ENCODE results near the gene GPD1L.

Gene GPD1L

DNA sequence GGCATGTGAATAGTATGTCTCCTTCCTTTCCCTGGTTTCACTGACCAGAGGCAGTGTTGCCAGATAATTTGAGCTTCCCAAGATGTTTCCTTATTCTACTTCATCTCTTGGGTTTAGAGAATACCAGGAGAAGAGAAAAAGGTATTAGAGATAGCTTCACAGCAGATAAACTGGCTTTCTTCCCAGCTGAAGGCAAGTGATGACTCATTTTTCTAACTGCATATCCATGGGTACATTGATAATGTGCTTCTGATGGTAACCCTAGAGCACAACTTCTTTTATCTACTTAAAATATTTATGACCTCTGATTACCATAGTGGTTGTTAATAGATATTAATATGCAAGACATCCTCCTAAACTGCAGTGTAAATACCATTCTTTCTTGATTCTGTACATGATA, 97.4 kb downstream of the GPD1L start:
- H3K4me3 ChIP-seq (ENCODE audit: low read depth, low read length), result no peak overlapping the region
- TF ChIP-seq, protein P1, sequence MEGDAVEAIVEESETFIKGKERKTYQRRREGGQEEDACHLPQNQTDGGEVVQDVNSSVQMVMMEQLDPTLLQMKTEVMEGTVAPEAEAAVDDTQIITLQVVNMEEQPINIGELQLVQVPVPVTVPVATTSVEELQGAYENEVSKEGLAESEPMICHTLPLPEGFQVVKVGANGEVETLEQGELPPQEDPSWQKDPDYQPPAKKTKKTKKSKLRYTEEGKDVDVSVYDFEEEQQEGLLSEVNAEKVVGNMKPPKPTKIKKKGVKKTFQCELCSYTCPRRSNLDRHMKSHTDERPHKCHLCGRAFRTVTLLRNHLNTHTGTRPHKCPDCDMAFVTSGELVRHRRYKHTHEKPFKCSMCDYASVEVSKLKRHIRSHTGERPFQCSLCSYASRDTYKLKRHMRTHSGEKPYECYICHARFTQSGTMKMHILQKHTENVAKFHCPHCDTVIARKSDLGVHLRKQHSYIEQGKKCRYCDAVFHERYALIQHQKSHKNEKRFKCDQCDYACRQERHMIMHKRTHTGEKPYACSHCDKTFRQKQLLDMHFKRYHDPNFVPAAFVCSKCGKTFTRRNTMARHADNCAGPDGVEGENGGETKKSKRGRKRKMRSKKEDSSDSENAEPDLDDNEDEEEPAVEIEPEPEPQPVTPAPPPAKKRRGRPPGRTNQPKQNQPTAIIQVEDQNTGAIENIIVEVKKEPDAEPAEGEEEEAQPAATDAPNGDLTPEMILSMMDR (IDR thresholded peaks at IDR 0.05; ENCODE audit: low read depth, low read length), result no peak

DNA sequence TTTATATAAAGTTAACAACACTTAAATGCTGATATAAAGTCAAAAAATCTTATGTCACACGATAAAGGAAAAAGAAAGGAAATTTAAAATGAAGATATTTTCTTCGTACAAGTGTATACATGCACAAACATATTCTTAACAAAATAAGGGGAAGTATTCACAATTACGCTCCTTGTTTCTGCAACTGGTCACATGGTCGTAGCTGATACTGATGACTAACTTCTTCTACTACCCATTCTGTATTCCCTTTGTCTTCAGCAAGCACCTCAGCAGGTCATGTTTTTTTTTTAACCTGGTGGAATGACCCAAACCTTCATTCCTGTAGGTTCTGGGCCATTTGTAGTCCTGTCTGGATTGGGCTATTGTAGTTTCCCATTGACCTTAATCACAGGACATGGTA, 102.0 kb downstream of the GPD1L start:
- no peak overlapping the region for H3K4me3 ChIP-seq (ENCODE audit: low read depth, low read length)
- TF ChIP-seq, protein P1 (IDR thresholded peaks at IDR 0.05; ENCODE audit: low read depth, low read length), result no peak

DNA sequence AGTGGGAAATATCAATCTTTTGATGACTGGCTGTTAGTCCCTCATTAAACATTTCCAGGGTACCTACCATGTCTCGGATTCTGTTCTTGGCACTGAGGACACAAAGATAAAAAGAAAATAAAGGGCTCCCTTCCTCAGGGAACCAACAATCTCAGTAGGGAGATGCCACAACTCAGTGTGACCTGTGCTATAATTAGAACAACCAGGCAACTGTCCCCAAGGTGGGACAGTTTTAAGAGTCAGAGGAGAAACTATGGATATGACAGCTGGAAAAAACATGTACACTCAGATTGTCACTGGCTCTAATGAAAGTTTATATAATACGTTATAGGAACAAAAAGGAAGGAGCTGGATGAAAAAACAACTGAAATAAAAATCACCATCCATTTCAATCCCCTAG, 108.8 kb downstream of the GPD1L start:
- TF ChIP-seq, protein P1 (IDR thresholded peaks at IDR 0.05; ENCODE audit: low read depth, low read length), result no peak
- H3K4me3 ChIP-seq (ENCODE audit: low read depth, low read length), result no peak overlapping the region

DNA sequence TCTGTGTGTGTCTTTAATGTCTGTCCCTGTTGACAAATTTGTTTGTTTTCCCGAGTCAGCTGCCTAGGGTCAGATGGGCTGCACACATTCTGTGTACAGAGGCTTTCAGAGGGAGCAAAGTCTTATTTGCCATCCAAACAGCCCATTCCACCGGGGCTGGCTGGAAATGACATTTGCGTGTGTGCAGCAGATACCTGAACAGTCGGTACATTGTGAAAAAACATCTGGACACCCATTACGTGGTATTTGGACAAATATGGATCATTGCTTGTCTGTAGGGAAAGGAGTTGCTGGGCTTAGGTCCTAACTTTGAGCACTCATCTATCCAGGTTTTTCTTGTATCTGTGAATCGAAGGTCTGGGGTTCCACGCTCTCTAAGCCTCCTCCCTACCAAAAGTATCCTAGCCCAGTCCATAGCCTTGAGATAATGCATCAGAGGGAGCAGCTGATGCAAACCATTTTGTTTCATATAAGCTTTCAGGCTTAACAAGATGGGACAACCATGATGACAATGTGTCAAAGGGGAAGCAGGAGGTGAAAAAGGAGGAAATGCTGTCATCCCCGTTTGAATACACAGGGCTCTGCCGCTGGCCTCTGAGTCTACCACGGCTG, 109.9 kb downstream of the GPD1L start:
- TF ChIP-seq, protein P1 (IDR thresholded peaks at IDR 0.05; ENCODE audit: low read depth, low read length), result no peak

DNA sequence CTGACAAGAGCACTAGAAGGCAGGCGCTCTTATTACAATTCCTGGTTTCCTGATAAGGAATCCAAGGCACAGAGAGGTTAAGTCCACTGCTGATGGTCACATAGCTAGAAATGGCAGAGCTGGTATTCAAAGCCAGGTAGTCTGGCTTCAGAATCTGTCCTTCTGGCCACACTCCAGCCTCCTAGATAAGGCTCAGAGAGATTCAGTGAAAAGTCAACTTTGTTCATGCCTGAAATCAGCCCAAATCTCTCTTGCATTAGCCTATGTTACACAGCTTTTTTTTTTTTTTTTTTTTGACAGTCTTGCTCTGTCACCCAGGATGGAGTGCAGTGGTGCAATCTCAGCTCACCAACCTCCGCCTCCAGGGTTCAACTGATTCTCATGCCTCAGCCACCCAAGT, 110.9 kb downstream of the GPD1L start:
- no peak overlapping the region for H3K4me3 ChIP-seq (ENCODE audit: low read depth, low read length)
- TF ChIP-seq, protein P1 (IDR thresholded peaks at IDR 0.05; ENCODE audit: low read depth, low read length), result no peak

More for the DNA sequence above, 109.9 kb downstream of the GPD1L start:
- no peak overlapping the region for H3K4me3 ChIP-seq (ENCODE audit: low read depth, low read length)

All from WI38 (cell line).